Naive thymus-derived CD4-positive, alpha-beta T cell (primary cell): ENCODE results near the gene SHROOM2. TPM values are rescaled to one million over a fixed set of nuclear protein-coding genes. Genes with fewer than 3 reads are reported as not detected.
"Not testable (repeated sequence)": the region's sequence is repeated elsewhere in the genome, so short reads cannot be mapped to it uniquely, and the experiment has no call there.

Source experiments
- ATAC-seq: fragments of 150-1000 bp; cut with Tn5 transposase; 2 replicates; pipeline ENCODE4 v1.10.0; 2021; ENCODE audit warnings: mild to moderate bottlenecking, moderate library complexity
- CTCF ChIA-PET: fragments of 350-600 bp; sonication (Branson Sonifier 250); formaldehyde crosslinking; loops from one replicate; lab custom pipeline; 2021; ENCODE audit warnings: antibody characterized with exemption; lab: Charles Lee
- POLR2A ChIA-PET: fragments of 350-600 bp; sonication (Branson Sonifier 250); formaldehyde crosslinking; loops from one replicate; lab custom pipeline; 2021; ENCODE audit warnings: antibody characterized with exemption, inconsistent platforms; lab: Charles Lee
- DNase-seq, 9 donors: peaks; one replicate each; pipeline versions ENCODE4 v3.0.0 to v3.0.0-alpha.2; 2020 to 2022; ENCODE audit warnings: mixed read lengths in 1 of 9
- H3K27ac ChIP-seq: one replicate; pipeline ENCODE4 v1.7.0; 2013; ENCODE audit warnings: mild to moderate bottlenecking, low read depth, low read length, moderate library complexity
- H3K27me3 ChIP-seq, 2 donors: one replicate each; pipeline ENCODE4 v1.7.0; 2013; ENCODE audit warnings: low read length in 2 of 2, mild to moderate bottlenecking in 2 of 2, moderate library complexity in 2 of 2; ENCODE audit not compliant: control insufficient read depth in 2 of 2, insufficient read depth in 2 of 2
- H3K36me3 ChIP-seq, 3 experiments: 1 replicate in 2 of 3; 2 replicates in 1 of 3; pipeline ENCODE4 v1.7.0; 2013; ENCODE audit warnings: low read length in 3 of 3, mild to moderate bottlenecking in 3 of 3, moderate library complexity in 1 of 3; ENCODE audit not compliant: insufficient read depth in 3 of 3, control insufficient read depth in 2 of 3
- H3K4me1 ChIP-seq, 2 donors: one replicate each; pipeline ENCODE4 v1.7.0; 2013; ENCODE audit warnings: low read length in 2 of 2, mild to moderate bottlenecking in 2 of 2, moderate library complexity in 1 of 2; ENCODE audit not compliant: control insufficient read depth in 2 of 2, insufficient read depth in 2 of 2
- H3K4me3 ChIP-seq: 2 replicates; pipeline ENCODE4 v1.7.0; 2013; ENCODE audit warnings: mild to moderate bottlenecking, low read length
- H3K9me3 ChIP-seq, 3 experiments: 1 replicate in 2 of 3; 2 replicates in 1 of 3; pipeline ENCODE4 v1.7.0; 2013; ENCODE audit warnings: low read length in 3 of 3; ENCODE audit not compliant: control insufficient read depth in 2 of 3
- H3K27ac Mint-ChIP-seq, 9 donors: one replicate each; pipeline ENCODE4 v1.8.0; 2020 to 2022; ENCODE audit warnings: mixed read lengths in 9 of 9, mild to moderate bottlenecking in 8 of 9, moderate library complexity in 5 of 9, inconsistent platforms in 2 of 9
- H3K27me3 Mint-ChIP-seq, 5 donors: one replicate each; pipeline ENCODE4 v1.8.0; 2021 to 2022; ENCODE audit warnings: mixed read lengths in 5 of 5, mild to moderate bottlenecking in 1 of 5
- H3K36me3 Mint-ChIP-seq, 5 donors: one replicate each; pipeline ENCODE4 v1.8.0; 2020 to 2022; ENCODE audit warnings: mixed read lengths in 5 of 5, mild to moderate bottlenecking in 3 of 5, inconsistent platforms in 1 of 5
- H3K4me1 Mint-ChIP-seq, 7 donors: one replicate each; pipeline ENCODE4 v1.8.0; 2020 to 2022; ENCODE audit warnings: mixed read lengths in 7 of 7, mild to moderate bottlenecking in 3 of 7, inconsistent platforms in 1 of 7
- H3K4me3 Mint-ChIP-seq, 10 donors: one replicate each; pipeline ENCODE4 v1.8.0; 2020 to 2022; ENCODE audit warnings: mild to moderate bottlenecking in 10 of 10, mixed read lengths in 10 of 10, moderate library complexity in 6 of 10, inconsistent platforms in 2 of 10
- H3K9me3 Mint-ChIP-seq, 11 donors: one replicate each; pipeline ENCODE4 v1.8.0; 2020 to 2022; ENCODE audit warnings: mixed read lengths in 11 of 11, mild to moderate bottlenecking in 4 of 11, inconsistent platforms in 1 of 11, moderate library complexity in 1 of 11
- intact Hi-C, 2 donors: fragments of 100-400 bp; cut with micrococcal nuclease; formaldehyde crosslinking; loops; one replicate each; pipeline ENCODE4 v1.15.1; 2023
- polyA plus RNA-seq, 2 donors: library from polyadenylated mRNA; unstranded; fragments of 300-500 nt; fragmentation: Illumina TruSeq; gene quantifications; one replicate each; pipeline ENCODE4 v1.2.3, GENCODE V29; 2021
- total RNA-seq, 6 experiments: library from RNA in 5 of 6; stranded (reverse) in 5 of 6; gene quantifications; 1 replicate in 5 of 6; 2 replicates in 1 of 6; pipeline ENCODE4 v1.2.3 and lab custom pipeline; 2021 to 2026

SHROOM2 gene
- total and polyA plus RNA-seq, 7 experiments from 2014 or later: not detected

GRCh38 chrX:9853307-9853706 is 67.1 kb downstream of the SHROOM2 start:
- Histone ChIP-seq H3K36me3 (no peaks in the 10 kb centered on the region), H3K9me3 (no peaks in the 10 kb centered on the region), H3K4me3 (no peak overlapping the region), H3K27ac (no peak overlapping the region), H3K4me1 (no peaks in the 10 kb centered on the region), H3K27me3 (no peaks in the 10 kb centered on the region)
- no peaks in the 10 kb centered on the region for H3K36me3 Mint-ChIP-seq
- no peaks in the 10 kb centered on the region for H3K4me1 Mint-ChIP-seq
- no peak for DNase-seq
- H3K4me3 Mint-ChIP-seq: no peak overlapping the region
- intact Hi-C loops: no loop called here
- ChIA-PET POLR2A (no interaction called here), CTCF (no interaction called here)
- ATAC-seq: no peak
- H3K9me3 Mint-ChIP-seq: peaks cover 0 to 3% (median 0%) of the 10 kb centered on the region in 11 donors
- no peak overlapping the region for H3K27ac Mint-ChIP-seq
- H3K27me3 Mint-ChIP-seq: peaks cover 0 to 16% (median 0%) of the 10 kb centered on the region in 5 donors

DNA sequence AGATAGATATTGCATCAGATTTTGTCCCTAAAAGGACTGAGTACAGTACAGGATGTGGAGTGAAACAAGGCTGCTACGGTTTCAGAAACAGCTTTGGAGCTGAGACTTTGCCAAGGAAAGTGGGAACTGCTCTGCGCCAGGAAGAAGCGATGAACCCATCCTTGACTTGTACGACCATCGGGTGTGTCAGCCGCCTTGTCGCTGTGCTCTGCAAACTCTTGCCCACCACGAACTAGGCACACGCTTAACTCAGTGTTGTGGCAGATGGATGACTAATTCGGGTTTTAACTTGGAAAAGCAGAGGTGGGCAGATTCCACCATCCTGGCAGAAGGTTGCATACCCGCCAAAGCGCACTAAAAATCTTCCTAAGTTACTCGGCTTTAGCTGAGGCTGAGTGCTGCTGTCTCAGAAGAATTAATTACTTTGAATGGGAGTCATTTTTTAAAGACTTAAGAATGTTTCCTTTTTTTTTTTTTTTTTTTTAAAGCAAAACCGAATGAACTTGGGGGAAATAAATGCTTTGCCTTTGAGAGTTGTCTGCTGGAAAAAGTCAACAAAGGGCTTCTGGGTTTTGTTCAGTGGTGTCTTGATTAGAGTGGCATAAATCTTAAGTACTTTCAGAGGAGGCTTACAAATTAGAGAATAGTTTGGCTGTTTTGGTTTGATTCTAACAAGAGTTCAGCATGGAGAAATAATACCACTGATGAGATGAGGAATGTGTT is 69.5 kb downstream of the SHROOM2 start:
- Mint-ChIP-seq H3K4me1 (no peaks in the 10 kb centered on the region), H3K36me3 (no peaks in the 10 kb centered on the region), H3K4me3 (no peak overlapping the region), H3K27me3 (peaks cover 0 to 16% (median 5%) of the 10 kb centered on the region in 5 donors), H3K27ac (no peak overlapping the region), H3K9me3 (peaks cover 0 to 3% (median 0%) of the 10 kb centered on the region in 11 donors)
- DNase-seq (no peak), ATAC-seq (no peak)
- CTCF ChIA-PET: no interaction called here
- no peak overlapping the region for H3K27ac ChIP-seq
- H3K4me1 ChIP-seq: no peaks in the 10 kb centered on the region
- POLR2A ChIA-PET: no interaction called here
- no peaks in the 10 kb centered on the region for H3K36me3 ChIP-seq
- H3K9me3 ChIP-seq: no peaks in the 10 kb centered on the region
- no peaks in the 10 kb centered on the region for H3K27me3 ChIP-seq
- no peak overlapping the region for H3K4me3 ChIP-seq
- intact Hi-C loops: no loop called here

DNA sequence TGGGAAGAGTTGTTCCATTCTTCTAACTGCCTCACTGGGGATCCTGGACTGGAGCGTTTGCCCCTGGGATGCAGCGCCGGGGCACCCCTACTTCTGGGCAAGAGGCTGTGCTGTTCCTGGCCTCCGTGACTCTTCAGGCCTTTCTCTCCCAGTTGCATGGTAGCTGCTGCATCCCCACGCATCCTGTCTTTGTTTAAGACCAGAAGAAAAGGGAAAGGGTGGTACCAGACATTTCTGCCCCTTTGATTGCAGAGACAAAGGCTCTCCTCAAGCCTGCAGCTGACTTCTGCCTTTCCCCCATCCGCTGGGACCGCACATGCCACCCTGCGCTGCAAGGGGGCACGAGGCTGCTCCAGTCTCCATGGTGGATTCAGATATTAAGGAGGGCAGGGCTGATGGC is 70.4 kb downstream of the SHROOM2 start:
- Mint-ChIP-seq H3K9me3 (peaks cover 0 to 3% (median 0%) of the 10 kb centered on the region in 11 donors), H3K4me1 (no peaks in the 10 kb centered on the region), H3K36me3 (no peaks in the 10 kb centered on the region), H3K27me3 (peaks cover 0 to 18% (median 6%) of the 10 kb centered on the region in 5 donors), H3K27ac (no peak overlapping the region), H3K4me3 (no peak overlapping the region)
- ChIA-PET POLR2A (no interaction called here), CTCF (no interaction called here)
- no peaks in the 10 kb centered on the region for H3K9me3 ChIP-seq
- H3K36me3 ChIP-seq: no peaks in the 10 kb centered on the region
- no peaks in the 10 kb centered on the region for H3K27me3 ChIP-seq
- intact Hi-C loops: no loop called here
- H3K4me3 ChIP-seq: no peak overlapping the region
- ATAC-seq (no peak), DNase-seq (no peak)
- no peaks in the 10 kb centered on the region for H3K4me1 ChIP-seq
- no peak overlapping the region for H3K27ac ChIP-seq

- Histone ChIP-seq H3K27me3 (no peaks in the 10 kb centered on the region), H3K4me3 (no peak overlapping the region), H3K4me1 (no peaks in the 10 kb centered on the region), H3K27ac (no peak overlapping the region), H3K36me3 (no peaks in the 10 kb centered on the region), H3K9me3 (no peaks in the 10 kb centered on the region)
- H3K27me3 Mint-ChIP-seq: peaks cover 0 to 22% (median 8%) of the 10 kb centered on the region in 5 donors
- ATAC-seq: no peak
- peaks cover 0 to 3% (median 0%) of the 10 kb centered on the region in 11 donors for H3K9me3 Mint-ChIP-seq
- no peak overlapping the region for H3K4me3 Mint-ChIP-seq
- ChIA-PET POLR2A (no interaction called here), CTCF (no interaction called here)
- H3K27ac Mint-ChIP-seq: no peak overlapping the region
- intact Hi-C loops: no loop called here
- no peaks in the 10 kb centered on the region for H3K4me1 Mint-ChIP-seq
- no peaks in the 10 kb centered on the region for H3K36me3 Mint-ChIP-seq
- no peak for DNase-seq
Observed at GRCh38 chrX:9857575-9858474, 71.6 kb downstream of the SHROOM2 start.

GRCh38 chrX:9858684-9859083 is 72.5 kb downstream of the SHROOM2 start:
- H3K36me3 Mint-ChIP-seq, H3K27me3 ChIP-seq, POLR2A ChIA-PET, H3K4me3 Mint-ChIP-seq, H3K9me3 ChIP-seq, H3K4me3 ChIP-seq, H3K27ac Mint-ChIP-seq, DNase-seq, H3K36me3 ChIP-seq, H3K4me1 Mint-ChIP-seq, H3K27ac ChIP-seq, ATAC-seq, H3K4me1 ChIP-seq, H3K9me3 Mint-ChIP-seq, CTCF ChIA-PET, intact Hi-C loops: not testable (repeated sequence)
- peaks cover 0 to 18% (median 6%) of the 10 kb centered on the region in 5 donors for H3K27me3 Mint-ChIP-seq

- no peaks in the 10 kb centered on the region for H3K36me3 Mint-ChIP-seq
- no peak for ATAC-seq
- CTCF ChIA-PET: no interaction called here
- H3K4me3 Mint-ChIP-seq: no peak overlapping the region
- no peaks in the 10 kb centered on the region for H3K9me3 ChIP-seq
- intact Hi-C loops: no loop called here
- peaks cover 0 to 5% (median 0%) of the 10 kb centered on the region in 11 donors for H3K9me3 Mint-ChIP-seq
- H3K4me3 ChIP-seq: no peak overlapping the region
- no peak for DNase-seq
- H3K27ac ChIP-seq: no peak overlapping the region
- no peaks in the 10 kb centered on the region for H3K36me3 ChIP-seq
- no peaks in the 10 kb centered on the region for H3K4me1 Mint-ChIP-seq
- H3K27me3 Mint-ChIP-seq: peaks cover 0 to 18% (median 6%) of the 10 kb centered on the region in 5 donors
- H3K27me3 ChIP-seq: no peaks in the 10 kb centered on the region
- H3K27ac Mint-ChIP-seq: no peak overlapping the region
- POLR2A ChIA-PET: no interaction called here
- H3K4me1 ChIP-seq: no peaks in the 10 kb centered on the region
Observed at GRCh38 chrX:9859711-9860555, 73.7 kb downstream of the SHROOM2 start.
